ENCODE measurements around the gene ZNF616.
A peak's percentile ranks its signal among the peaks of the same experiment; 100 is the strongest.
"Not testable (repeated sequence)": the region's sequence is repeated elsewhere in the genome, so short reads cannot be mapped to it uniquely, and the experiment has no call there.

The ZNF616 gene

GRCh38 chr19:52110780-52111179 is 29.0 kb downstream of the ZNF616 start:
- DNase-seq (ENCODE audit: low read depth in 2 of 2): no peak

DNA sequence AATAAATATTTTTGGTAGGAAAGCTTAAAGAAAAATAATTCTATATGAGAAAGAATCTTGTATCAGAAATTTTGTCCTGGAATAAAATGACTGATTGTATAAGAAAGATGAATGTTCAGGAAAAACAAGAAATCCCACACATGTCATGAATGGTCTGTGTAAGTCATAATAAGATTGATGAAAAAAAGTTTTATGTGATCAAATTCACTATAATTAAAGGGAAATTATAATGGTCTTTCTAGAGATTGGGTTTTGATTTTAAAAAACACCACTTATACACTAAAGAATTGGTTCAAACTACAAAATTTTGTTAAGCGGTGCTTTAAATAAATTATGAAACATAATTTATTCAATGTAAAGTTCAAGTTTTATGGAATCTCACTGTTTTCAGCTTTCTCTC is 37.0 kb downstream of the ZNF616 start:
- DNase-seq (ENCODE audit: low read depth in 2 of 2): no peak

- no peak for DNase-seq (ENCODE audit: low read depth in 2 of 2)
Measured at GRCh38 chr19:52101866-52102562, 37.7 kb downstream of the ZNF616 start.

GRCh38 chr19:52099497-52100138 is 40.1 kb downstream of the ZNF616 start:
- DNase-seq (ENCODE audit: low read depth in 2 of 2): no peak

- DNase-seq (ENCODE audit: low read depth in 2 of 2): not testable (repeated sequence)
Measured at GRCh38 chr19:52096416-52096815, 43.3 kb downstream of the ZNF616 start.

DNA sequence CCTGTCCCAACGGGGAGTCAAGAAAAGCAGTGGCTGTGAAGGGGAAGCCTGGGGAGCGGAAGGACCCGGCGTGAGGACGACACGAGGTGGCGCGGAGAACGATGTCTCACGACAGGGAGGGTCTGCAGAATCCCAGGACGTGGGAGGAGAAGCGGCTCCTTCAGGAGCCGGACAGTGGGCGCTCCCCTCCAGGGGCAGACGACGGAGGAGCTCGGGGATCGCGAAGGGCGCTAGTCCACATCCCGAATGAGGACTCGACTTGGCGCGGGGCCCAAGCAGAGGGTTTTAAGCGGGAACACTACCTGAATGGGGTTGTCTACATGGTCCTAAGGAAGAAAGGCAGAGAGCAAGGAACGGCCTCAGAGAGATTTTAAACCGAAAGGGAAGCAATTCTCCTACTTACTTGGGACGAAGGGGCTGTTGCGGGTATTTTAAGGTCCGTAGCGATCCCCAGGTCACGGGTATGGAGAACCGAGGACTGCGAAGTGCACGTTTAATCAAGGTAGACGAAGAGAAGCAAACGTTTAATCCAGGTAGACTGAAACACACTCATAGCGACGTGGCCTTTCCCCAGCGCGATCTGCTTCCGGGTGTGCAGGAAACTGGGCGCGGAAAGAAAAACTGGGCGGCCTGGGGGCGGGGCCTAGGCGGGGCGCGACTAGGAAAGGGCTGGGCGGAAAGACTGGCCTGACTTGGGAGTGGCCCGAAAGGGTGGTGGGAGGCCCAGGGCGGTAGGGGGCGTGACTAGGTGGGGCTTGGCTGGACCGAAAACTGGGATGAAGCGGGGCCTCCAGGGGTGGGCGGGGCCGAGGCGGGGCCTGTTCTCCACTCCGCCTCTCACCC is 44.3 kb downstream of the ZNF616 start, which contains the start of gene ZNF841:
Gene ZNF841 (minus strand): TSS at position 594 of the 843 bp plus-strand sequence. CDS start 10,964 bp downstream, outside the sequence.
- DNase-seq (ENCODE audit: low read depth in 2 of 2): peak; percentile 54 to 78

DNA sequence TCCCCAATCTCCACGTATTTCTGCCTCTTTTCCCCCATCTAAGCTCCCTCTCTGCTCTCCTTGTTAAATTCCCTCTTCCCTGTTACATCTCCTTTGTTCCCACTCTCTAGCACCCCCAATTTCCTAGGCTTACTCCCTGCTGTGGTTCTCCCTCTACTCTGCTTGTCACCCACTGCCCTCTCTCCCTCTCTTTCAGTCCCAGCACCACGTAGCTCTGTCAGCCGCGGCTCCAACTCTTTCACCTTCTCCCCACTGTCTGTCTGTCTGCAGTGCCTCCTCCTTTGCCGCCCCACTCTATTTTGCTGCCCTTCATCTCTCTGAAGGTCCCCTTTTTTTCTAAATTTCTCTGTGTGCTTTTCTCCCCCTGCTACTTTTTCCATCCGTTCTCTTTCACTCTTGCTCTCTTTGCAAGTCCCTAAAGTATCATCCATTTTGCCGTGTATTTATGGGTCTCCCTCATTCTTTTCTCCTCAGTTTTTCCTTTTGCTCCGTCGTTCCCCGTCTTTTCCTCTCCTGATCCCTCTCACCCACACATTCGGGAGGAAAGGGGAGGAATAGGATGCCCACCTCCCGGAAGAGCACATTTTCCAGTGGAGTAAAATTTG is 45.1 kb downstream of the ZNF616 start:
- no peak for DNase-seq (ENCODE audit: low read depth in 2 of 2)

- DNase-seq (ENCODE audit: low read depth in 2 of 2): no peak
Measured at GRCh38 chr19:52086481-52086880, 53.3 kb downstream of the ZNF616 start.

DNA sequence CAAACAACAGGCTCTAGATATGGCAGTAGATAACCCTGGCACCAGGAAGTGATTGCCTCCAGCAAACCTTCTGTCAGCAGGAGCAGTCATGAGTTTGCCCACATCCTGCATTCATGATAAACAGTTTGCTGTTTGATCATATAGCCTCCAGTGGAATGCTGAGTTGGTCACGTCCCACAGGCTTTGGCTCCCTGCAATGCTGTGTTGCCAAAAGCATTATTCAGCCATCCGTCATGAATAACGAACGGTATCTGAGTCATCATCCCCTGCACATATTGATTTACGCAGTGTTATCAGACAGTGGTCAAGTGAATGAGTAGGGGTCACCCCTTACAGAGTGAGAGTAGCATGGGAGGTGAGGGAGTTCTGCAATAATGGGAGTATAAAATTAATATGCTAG is 69.2 kb downstream of the ZNF616 start:
- no peak for DNase-seq (ENCODE audit: low read depth in 2 of 2)

DNA sequence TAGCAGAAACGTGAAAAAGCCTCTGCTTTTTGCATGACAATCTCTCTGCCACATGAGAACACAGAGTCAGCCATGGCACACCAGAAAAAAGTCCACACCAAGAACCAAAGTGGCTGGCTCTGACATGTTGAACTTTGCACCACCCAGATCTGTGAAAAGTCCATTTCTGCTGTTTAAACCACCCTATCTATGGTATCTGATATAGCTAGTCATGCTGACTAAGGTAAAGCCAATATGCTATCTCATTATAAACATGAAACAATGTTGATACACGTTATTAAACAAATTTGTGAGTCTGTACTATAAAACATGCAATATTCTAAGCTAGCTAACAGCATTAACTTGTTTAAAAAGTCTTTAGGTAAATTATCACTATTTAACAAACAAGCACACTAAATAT is 70.1 kb downstream of the ZNF616 start:
- no peak for DNase-seq (ENCODE audit: low read depth in 2 of 2)

GRCh38 chr19:52066258-52066863 is 73.4 kb downstream of the ZNF616 start:
- no peak for DNase-seq (ENCODE audit: low read depth in 2 of 2)

DNA sequence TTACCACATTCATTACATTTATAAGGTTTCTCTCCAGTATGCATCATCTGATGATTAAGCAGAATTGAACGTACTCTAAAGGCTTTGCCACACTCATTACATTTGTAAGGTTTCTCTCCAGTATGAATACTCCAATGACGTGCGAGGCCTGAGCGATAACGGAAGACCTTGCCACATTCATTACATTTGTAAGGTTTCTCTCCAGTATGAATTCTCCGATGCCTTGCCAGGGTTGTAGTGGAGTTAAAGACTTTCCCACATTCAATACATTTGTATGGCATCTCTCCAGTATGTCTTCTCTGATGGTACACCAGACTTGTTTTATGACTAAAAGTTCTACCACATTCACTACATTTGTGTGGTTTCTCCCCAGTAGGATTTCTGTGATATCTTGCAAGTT is 74.3 kb downstream of the ZNF616 start:
- DNase-seq (ENCODE audit: low read depth in 2 of 2): no peak

Measured in stimulated activated CD4-positive, alpha-beta T cell treated with anti-CD3 and anti-CD28 coated beads, Interleukin-1b, Interleukin-23, amount 100 ng/mL, for 1 hour (primary cell).